Thoracic aorta (tissue), 2 donors: Measurements from ENCODE around the gene LAPTM5. TPM values are rescaled to one million over a fixed set of nuclear protein-coding genes. Genes with fewer than 3 reads are reported as not detected.

Experiments used
- ATAC-seq: fragments of 150-250 bp; one replicate; pipeline ENCODE4 v1.8.0; 2017; ENCODE audit warnings: low read depth; ENCODE audit not compliant: insufficient number of reproducible peaks, low FRiP score
- DNase-seq: peaks from one replicate; pipeline ENCODE4 v3.0.0-alpha.2; 2020; ENCODE audit warnings: low spot score
- H3K27ac ChIP-seq, 2 donors: fragments of 200-600 bp; sonication (generic); 1 replicate in 1 of 2; 2 replicates in 1 of 2; pipeline ENCODE4 v1.5.1; 2016; ENCODE audit warnings: mild to moderate bottlenecking in 2 of 2, moderate library complexity in 2 of 2
- H3K27me3 ChIP-seq: fragments of 200-600 bp; sonication (generic); replicated peaks from 2 replicates; pipeline ENCODE4 v1.6.0; 2016; ENCODE audit warnings: mild to moderate bottlenecking; ENCODE audit not compliant: insufficient read depth
- H3K36me3 ChIP-seq: fragments of 200-600 bp; sonication (generic); one replicate; pipeline ENCODE4 v1.5.1; 2016
- H3K4me1 ChIP-seq, 2 donors: fragments of 200-600 bp; sonication (generic); 1 replicate in 1 of 2; 2 replicates in 1 of 2; pipeline versions ENCODE4 v1.5.1 to v1.6.0; 2016; ENCODE audit warnings: low read depth in 2 of 2, mild to moderate bottlenecking in 1 of 2; ENCODE audit not compliant: control insufficient read depth in 1 of 2
- H3K4me3 ChIP-seq: fragments of 200-600 bp; sonication (generic); 2 replicates; pipeline ENCODE4 v1.5.1; 2016; ENCODE audit warnings: mild to moderate bottlenecking
- H3K9me3 ChIP-seq: fragments of 200-600 bp; sonication (generic); 2 replicates; pipeline ENCODE4 v1.5.1; 2016
- CTCF ChIP-seq: fragments of 200-600 bp; sonication (generic); IDR thresholded peaks from one replicate; pipeline ENCODE4 v1.5.1; 2019; ENCODE audit warnings: antibody characterized with exemption
- total RNA-seq, 2 donors: library from RNA; depleted of rRNA; stranded (reverse); fragments of >200 nt; gene quantifications; one replicate each; pipeline versions ENCODE4 v1.1.0 to v1.2.3, GENCODE V29; 2016

Gene LAPTM5
- total RNA-seq, 2 donors from 2014 or later = 91.0 to 127 TPM

GRCh38 chr1:30699762-30700161 is 57.8 kb downstream of the LAPTM5 start:
- no peaks in the 10 kb centered on the region for H3K9me3 ChIP-seq

GRCh38 chr1:30698401-30698981 is 59.1 kb downstream of the LAPTM5 start:
- DNase-seq = no peak
- TF ChIP-seq CTCF = no peak

More at GRCh38 chr1:30699762-30700161, 57.8 kb downstream of the LAPTM5 start:
- no peak for DNase-seq
- no peak for TF ChIP-seq CTCF
- no peak overlapping the region for H3K27ac ChIP-seq
- no peaks in the 10 kb centered on the region for H3K27me3 ChIP-seq
- no peak for ATAC-seq
- H3K36me3 ChIP-seq = no peaks in the 10 kb centered on the region
- no peak overlapping the region for H3K4me3 ChIP-seq
- H3K4me1 ChIP-seq = peaks cover 0 to 5% of the 10 kb centered on the region in 2 donors

GRCh38 chr1:30697571-30698376 is 59.8 kb downstream of the LAPTM5 start:
- H3K4me1 ChIP-seq = peaks cover 0 to 5% of the 10 kb centered on the region in 2 donors
- ATAC-seq (no peak), DNase-seq (no peak)
- no peaks in the 10 kb centered on the region for H3K9me3 ChIP-seq
- no peak for TF ChIP-seq CTCF
- no peaks in the 10 kb centered on the region for H3K27me3 ChIP-seq
- no peaks in the 10 kb centered on the region for H3K36me3 ChIP-seq
- H3K4me3 ChIP-seq = no peak overlapping the region
- H3K27ac ChIP-seq = no peak overlapping the region

More at GRCh38 chr1:30698401-30698981, 59.1 kb downstream of the LAPTM5 start:
- Histone ChIP-seq H3K27ac (no peak overlapping the region), H3K4me1 (peaks cover 0 to 5% of the 10 kb centered on the region in 2 donors), H3K27me3 (no peaks in the 10 kb centered on the region), H3K4me3 (no peak overlapping the region), H3K9me3 (no peaks in the 10 kb centered on the region), H3K36me3 (no peaks in the 10 kb centered on the region)
- no peak for ATAC-seq

GRCh38 chr1:30696831-30697230 is 60.7 kb downstream of the LAPTM5 start:
- H3K4me1 ChIP-seq = peaks cover 0 to 5% of the 10 kb centered on the region in 2 donors
- H3K27ac ChIP-seq = no peak overlapping the region
- H3K4me3 ChIP-seq = no peak overlapping the region
- DNase-seq = no peak
- H3K36me3 ChIP-seq = no peaks in the 10 kb centered on the region
- H3K27me3 ChIP-seq = no peaks in the 10 kb centered on the region
- no peaks in the 10 kb centered on the region for H3K9me3 ChIP-seq
- no peak for ATAC-seq
- TF ChIP-seq CTCF = no peak

- no peak for TF ChIP-seq CTCF
- Histone ChIP-seq H3K4me3 (no peak overlapping the region), H3K4me1 (peaks cover 0 to 5% of the 10 kb centered on the region in 2 donors), H3K27ac (no peak overlapping the region), H3K27me3 (no peaks in the 10 kb centered on the region), H3K36me3 (no peaks in the 10 kb centered on the region), H3K9me3 (no peaks in the 10 kb centered on the region)
- DNase-seq (no peak), ATAC-seq (no peak)
Observed at GRCh38 chr1:30695439-30695841, 62.1 kb downstream of the LAPTM5 start.
